HFF-Myc (cell line): Measurements from ENCODE around the gene SNTG2.

Source experiments
- DNase-seq: peaks from one replicate; pipeline ENCODE4 v3.0.0-alpha.2; 2011; ENCODE audit warnings: low read depth; ENCODE audit errors: extremely low read depth
- H3K4me3 ChIP-seq: replicated peaks from 2 replicates; pipeline ENCODE4 v1.5.1; 2011; ENCODE audit warnings: low read depth, mild to moderate bottlenecking, control low read depth, low read length
- TF ChIP-seq, protein P1 (sequence below): IDR thresholded peaks from 2 replicates; pipeline ENCODE4 v1.5.1; 2012; ENCODE audit warnings: mild to moderate bottlenecking, low read depth, low read length, control low read depth; ENCODE audit errors: missing control alignments

The SNTG2 gene

DNA sequence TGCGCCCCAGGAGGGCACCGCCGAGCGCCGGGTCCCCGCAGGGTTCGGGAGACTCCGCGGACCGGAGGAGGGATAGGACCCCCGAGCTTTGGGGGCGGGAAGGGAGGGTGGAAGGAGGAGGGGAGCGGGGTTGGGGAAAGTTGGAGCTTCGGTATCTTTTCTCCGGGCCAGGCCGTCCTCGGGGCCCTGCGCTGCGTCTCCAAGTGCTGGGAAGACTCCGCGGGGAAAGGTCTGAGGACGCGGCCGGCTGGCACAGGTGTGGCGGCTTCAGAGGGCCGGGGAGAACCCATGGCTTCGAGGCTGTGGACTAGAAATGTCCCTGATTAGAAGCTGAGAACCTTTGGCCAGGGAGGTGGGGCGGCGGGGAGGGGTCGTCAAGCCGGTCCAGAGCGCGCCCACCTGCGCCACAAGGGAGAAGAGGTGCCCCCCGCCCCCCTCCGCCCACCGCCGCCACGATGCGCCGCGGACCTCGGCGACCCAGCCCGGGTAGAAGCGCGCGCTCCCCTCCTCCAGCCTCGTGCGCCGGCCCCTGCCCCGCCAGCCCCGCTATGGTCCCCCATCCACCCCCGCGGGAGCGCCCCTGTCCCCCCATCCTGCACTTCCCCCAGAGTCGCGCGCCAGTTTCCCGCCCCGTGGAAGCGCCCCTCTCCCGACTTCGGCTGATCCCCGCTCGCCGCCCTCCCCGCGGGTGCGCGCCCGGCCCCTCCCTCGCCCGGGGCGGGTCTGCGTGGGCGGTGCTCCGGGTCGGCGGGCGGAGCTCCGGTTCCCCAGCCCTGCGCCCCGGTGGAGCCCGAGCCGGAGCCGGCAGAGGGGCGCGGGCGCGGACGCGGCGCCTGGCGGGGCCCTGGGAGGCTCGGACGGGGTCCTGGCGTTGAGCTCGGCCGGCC lies at the start of gene SNTG2:
TSS of gene SNTG2 (plus strand) at position 770 of the 887 bp plus-strand sequence. CDS start 148 bp downstream, outside the sequence.
- TF ChIP-seq, protein P1, sequence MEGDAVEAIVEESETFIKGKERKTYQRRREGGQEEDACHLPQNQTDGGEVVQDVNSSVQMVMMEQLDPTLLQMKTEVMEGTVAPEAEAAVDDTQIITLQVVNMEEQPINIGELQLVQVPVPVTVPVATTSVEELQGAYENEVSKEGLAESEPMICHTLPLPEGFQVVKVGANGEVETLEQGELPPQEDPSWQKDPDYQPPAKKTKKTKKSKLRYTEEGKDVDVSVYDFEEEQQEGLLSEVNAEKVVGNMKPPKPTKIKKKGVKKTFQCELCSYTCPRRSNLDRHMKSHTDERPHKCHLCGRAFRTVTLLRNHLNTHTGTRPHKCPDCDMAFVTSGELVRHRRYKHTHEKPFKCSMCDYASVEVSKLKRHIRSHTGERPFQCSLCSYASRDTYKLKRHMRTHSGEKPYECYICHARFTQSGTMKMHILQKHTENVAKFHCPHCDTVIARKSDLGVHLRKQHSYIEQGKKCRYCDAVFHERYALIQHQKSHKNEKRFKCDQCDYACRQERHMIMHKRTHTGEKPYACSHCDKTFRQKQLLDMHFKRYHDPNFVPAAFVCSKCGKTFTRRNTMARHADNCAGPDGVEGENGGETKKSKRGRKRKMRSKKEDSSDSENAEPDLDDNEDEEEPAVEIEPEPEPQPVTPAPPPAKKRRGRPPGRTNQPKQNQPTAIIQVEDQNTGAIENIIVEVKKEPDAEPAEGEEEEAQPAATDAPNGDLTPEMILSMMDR = no peak
- peak within 1 kb of the TSS; percentile 11; the same call in 1 of the 2 replicates for H3K4me3 ChIP-seq
- no peak for DNase-seq

DNA sequence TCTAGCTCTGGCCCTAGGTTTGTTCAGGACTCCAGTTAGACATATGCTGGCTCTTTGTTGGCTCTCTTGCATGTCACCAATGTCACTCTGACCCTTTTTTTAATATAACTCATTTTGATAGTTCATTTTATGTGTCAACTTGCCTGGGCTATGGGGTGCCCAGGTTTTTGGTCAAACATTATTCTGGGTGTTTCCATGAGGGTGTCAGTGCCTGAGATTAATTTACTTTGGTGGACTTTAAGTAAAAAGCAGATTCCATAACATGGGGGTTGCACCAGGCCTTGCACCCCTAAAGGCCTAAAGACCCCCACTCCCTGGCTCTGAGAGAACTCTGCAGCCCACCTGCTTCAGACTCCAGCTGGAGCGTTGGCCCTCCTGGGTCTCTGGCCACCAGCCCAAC lies 48.1 kb upstream of the SNTG2 start:
- no peak overlapping the region for H3K4me3 ChIP-seq
- no peak for DNase-seq
- TF ChIP-seq, protein P1 = no peak

DNA sequence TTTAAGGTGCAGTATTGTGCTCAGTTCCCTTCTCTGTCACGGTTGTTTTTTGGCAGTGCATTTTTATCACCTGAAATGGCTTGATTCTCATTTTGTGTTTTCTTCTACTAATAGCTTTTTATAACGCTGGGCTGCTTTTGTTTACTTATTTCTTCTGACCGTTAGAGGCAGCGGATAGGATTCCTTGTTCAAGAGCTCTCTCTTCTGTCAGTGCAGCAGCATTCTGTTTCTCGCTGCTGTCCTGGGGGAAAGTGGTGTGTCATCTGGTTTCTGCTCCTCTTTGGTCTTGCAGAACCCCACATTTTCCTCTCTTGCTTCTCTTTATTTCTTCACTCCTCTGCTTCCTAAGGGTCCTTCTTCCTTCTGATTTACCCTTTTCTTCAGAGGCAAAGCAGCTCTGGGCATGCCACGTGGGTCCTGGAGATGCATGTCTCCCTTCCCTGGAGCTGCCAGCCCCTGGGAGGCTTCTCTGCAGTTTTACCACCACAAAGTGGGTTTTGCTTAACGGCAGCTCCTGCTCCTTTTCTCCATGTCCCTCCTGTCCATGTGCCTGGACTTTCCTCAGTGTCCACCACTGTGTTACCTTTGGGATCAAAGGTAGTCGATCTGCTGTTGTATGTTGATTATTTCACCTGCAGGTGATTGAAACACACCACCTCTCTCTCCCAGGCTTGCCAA lies 47.3 kb upstream of the SNTG2 start:
- no peak for DNase-seq
- TF ChIP-seq, protein P1 = no peak
- no peak overlapping the region for H3K4me3 ChIP-seq

DNA sequence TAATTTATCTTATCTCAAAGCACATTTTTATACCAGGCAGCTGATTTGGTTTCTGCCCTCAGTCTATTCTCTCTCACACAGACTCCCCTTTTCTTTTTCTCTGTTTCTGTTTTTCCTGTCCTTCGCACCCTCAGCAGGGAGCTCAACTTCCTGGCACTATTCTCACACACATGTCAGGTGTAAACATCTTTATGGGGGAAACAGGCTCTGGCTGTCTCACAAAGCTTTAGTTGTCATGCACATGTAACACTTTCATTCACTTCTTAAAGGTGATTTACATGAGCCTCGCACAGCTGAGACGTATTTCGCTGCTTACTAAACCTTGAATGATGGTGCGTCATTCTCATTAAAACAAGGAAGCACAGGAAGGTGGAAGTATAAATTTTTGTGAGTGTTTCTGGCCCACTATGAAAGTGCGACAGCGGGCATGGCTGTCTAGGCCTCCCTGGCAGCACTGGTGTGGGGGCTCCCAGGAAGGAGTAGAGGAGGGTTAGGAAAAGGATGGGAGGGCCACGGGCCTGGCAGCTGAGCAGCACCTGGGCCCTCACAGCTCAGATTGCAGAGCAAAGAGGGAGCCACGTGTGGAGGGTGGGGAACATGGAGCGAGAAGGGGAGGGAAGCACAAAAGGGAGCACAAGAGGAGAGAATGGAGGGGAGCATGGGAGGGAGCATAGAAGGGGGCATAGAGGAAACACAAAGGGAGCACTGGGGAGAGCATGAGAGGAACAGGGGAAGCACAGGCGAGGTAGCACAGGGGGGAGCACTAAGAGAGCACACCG lies 46.2 kb upstream of the SNTG2 start:
- no peak overlapping the region for H3K4me3 ChIP-seq
- TF ChIP-seq, protein P1 = no peak
- DNase-seq = no peak

DNA sequence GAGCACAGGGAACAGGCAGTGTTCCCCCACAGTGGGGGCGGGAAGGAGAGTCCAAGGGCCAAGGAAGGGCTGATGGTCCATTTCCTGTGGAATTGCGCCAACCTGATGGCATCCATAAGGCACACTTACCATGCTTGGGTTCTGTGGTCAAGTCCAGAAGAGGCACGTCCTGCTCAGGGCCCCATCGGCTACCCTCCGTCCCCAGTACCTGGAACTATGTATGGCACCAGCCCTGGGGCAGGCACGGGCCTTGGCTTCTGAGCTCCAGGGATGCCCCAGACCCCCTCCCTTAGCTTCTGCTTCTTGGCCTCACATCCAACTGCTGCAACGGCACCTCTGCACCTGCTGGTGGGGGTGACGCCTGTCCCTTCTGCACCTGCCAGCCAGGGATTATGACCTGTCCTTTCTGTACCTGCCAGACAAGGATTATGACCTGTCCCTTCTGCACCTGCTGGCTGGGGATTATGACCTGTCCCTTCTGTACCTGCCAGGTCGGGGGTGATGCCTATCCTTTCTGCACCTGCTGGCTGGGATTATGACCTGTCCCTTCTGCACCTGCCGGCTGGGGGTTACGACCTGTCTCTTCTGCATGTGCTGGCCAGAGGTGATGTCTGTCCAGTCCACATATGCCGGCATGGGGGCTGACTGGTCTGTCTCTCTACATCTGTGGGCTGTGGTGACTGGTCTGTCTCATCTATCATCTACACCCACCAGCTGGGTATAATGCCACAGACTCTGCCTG lies 45.4 kb upstream of the SNTG2 start:
- DNase-seq = no peak
- TF ChIP-seq, protein P1 = no peak
- no peak overlapping the region for H3K4me3 ChIP-seq

DNA sequence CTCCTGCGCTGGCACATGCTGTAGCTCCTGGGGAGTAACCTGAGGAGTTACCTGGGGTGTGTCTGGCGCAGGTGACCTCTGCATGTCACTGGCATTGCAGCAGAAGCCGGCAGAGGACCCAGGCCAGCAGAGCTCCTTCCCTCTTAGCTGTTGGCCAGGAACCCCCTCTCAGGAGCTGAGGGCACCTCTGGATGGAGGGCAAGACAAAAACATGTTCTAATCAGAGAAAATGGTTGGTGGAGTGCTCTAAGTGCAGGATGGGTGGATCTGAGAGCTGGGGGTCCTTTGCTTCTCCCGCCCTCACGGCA lies 44.9 kb upstream of the SNTG2 start:
- TF ChIP-seq, protein P1 = no peak
- no peak overlapping the region for H3K4me3 ChIP-seq
- DNase-seq = no peak
